22Rv1 (cell line): ENCODE data around the gene TAF10.

Experiments used
- CTCF ChIP-seq: fragments of 450-650 bp; IDR thresholded peaks from 2 replicates; pipeline ENCODE4 v1.5.1; 2017; ENCODE audit warnings: mild to moderate bottlenecking
- ZFX ChIP-seq: fragments of 450-650 bp; IDR thresholded peaks from 2 replicates; pipeline ENCODE4 v1.6.1; 2017; ENCODE audit warnings: antibody characterized with exemption, borderline replicate concordance

- TF ChIP-seq CTCF: no peak
- no peak for TF ChIP-seq ZFX
Observed at GRCh38 chr11:6623391-6624363, 11.7 kb upstream of the TAF10 start.
